Measurements from ENCODE around the gene NEUROG2. TPM values are rescaled to one million over a fixed set of nuclear protein-coding genes. Genes with fewer than 3 reads are reported as not detected.

Gene NEUROG2
- total and polyA plus RNA-seq, 2 donors (not counting 3 experiments of a cell fraction or from before 2014, with no cell fraction given), result not detected

DNA sequence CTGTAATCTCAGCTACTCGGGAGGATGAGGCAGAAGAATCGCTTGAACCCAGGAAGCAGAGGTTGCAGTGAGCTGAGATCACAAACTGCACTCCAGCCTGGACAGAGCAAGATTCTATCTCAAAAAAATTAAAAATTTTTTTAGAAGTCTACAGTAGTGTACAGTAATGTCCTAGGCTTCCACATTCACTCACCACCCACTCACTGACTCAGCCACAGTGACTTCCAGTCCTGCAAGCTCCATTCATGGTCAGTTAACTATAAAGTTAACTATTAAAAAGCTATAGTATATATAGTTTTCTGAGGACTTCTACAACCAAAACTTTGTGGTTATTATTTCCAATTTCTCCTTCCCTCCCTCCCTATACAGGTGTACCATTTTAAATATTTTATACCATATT is 34.7 kb upstream of the NEUROG2 start:
- H3K9me1 ChIP-seq (replicated peaks; ENCODE audit: control insufficient read depth, extremely low read depth, insufficient read depth, low read length), result no peaks in the 10 kb centered on the region
- no peak overlapping the region for H2AFZ ChIP-seq (ENCODE audit: low read depth, low read length)
- H3K9me3 ChIP-seq (replicated peaks; ENCODE audit: control insufficient read depth, insufficient read depth, low read length), result no peaks in the 10 kb centered on the region
- dilution Hi-C loops (cut with MboI; ENCODE audit: extremely low pct_ligation_motif_present, low sequenced_read_pairs) (no loop called here), intact Hi-C loops (cut with micrococcal nuclease) (no loop called here)
- DNase-seq (ENCODE audit: low read depth, low spot score) (no peak), FAIRE-seq (no peak)
- H3K27ac ChIP-seq (ENCODE audit: insufficient read depth, low read depth, low read length), result no peak overlapping the region
- H3K4me3 ChIP-seq (replicated peaks in 1 of 3; ENCODE audit: insufficient read depth in 1 of 3, low read depth in 1 of 3, low read length in 3 of 3), result no peak overlapping the region
- BruUV-seq (replicated peaks), result no TSS peak
- CTCF ChIA-PET, result interaction anchor here (0.9 to 1.6 kb wide), 3 partner anchors 11 to 19 kb away, joined by 3 to 8 read pairs (median 3); no protein-coding TSS in a partner anchor
- no peak overlapping the region for H3K4me2 ChIP-seq (ENCODE audit: insufficient read depth, low read length)
- no peaks in the 10 kb centered on the region for H3K4me1 ChIP-seq (ENCODE audit: control insufficient read depth, extremely low read depth, insufficient read depth, low read length)
- no peaks in the 10 kb centered on the region for H3K79me2 ChIP-seq (ENCODE audit: control insufficient read depth, insufficient read depth, low read length)
- H3K9ac ChIP-seq (replicated peaks; ENCODE audit: extremely low read depth, insufficient read depth, low read length), result no peak overlapping the region
- H3K27me3 ChIP-seq (ENCODE audit: control insufficient read depth in 2 of 2, insufficient read depth in 2 of 2, low read length in 2 of 2), result no peaks in the 10 kb centered on the region
- H3K36me3 ChIP-seq (ENCODE audit: control insufficient read depth in 2 of 2, extremely low read depth in 1 of 2, insufficient read depth in 2 of 2, low read length in 2 of 2), result no peaks in the 10 kb centered on the region
- no peaks in the 10 kb centered on the region for H4K20me1 ChIP-seq (replicated peaks; ENCODE audit: control insufficient read depth, extremely low read depth, insufficient read depth, low read length)
- POLR2A ChIA-PET, result no interaction called here
- no peak for TF ChIP-seq EZH2 (IDR thresholded peaks at IDR 0.05; ENCODE audit: borderline replicate concordance, low read depth, low read length, severe bottlenecking)
- TF ChIP-seq CTCF (IDR thresholded peaks at IDR 0.05; ENCODE audit: extremely low read depth in 1 of 2, insufficient read depth in 1 of 2, low read depth in 1 of 2, low read length in 2 of 2), result no peak
- TF ChIP-seq JUN (IDR thresholded peaks at IDR 0.05; ENCODE audit: borderline replicate concordance, insufficient read depth, insufficient read length, low read depth), result no peak
- no peak for TF ChIP-seq MYC (IDR thresholded peaks at IDR 0.05; ENCODE audit: low read depth, low read length)
- TF ChIP-seq GATA2 (IDR thresholded peaks at IDR 0.05; ENCODE audit: insufficient read depth, insufficient read length, low read depth, low read length), result no peak
- TF ChIP-seq POLR2AphosphoS5 (IDR thresholded peaks at IDR 0.05; ENCODE audit: insufficient read depth, low read depth, low read length), result no peak
- TF ChIP-seq FOS (IDR thresholded peaks at IDR 0.05; ENCODE audit: borderline replicate concordance, insufficient read depth, low read length), result no peak
- no peak for TF ChIP-seq MAX (IDR thresholded peaks at IDR 0.05; ENCODE audit: insufficient read depth, insufficient read length)
- TF ChIP-seq POLR2A (IDR thresholded peaks at IDR 0.05; ENCODE audit: low read depth, low read length), result no peak

Data from endothelial cell of umbilical vein (primary cell).